GM23248 (cell line): Measurements from ENCODE around the gene FBXO34. TPM values are rescaled to one million over a fixed set of nuclear protein-coding genes. Genes with fewer than 3 reads are reported as not detected.
"Not testable (repeated sequence)": the region's sequence is repeated elsewhere in the genome, so short reads cannot be mapped to it uniquely, and the experiment has no call there.

Experiments used
- DNase-seq: peaks from one replicate; pipeline ENCODE4 v3.0.0-alpha.2; 2015
- H2AFZ ChIP-seq: fragments of 200-600 bp; sonication (generic); 2 replicates; pipeline ENCODE4 v1.6.1; 2016; ENCODE audit warnings: antibody characterized with exemption
- H3F3A ChIP-seq: fragments of 200-600 bp; sonication (generic); 2 replicates; pipeline ENCODE4 v1.6.1; 2016; ENCODE audit warnings: mild to moderate bottlenecking, antibody characterized with exemption, mixed run types; ENCODE audit not compliant: insufficient read depth
- H3K27ac ChIP-seq: fragments of 200-600 bp; sonication (generic); 2 replicates; pipeline ENCODE4 v1.5.1; 2016; ENCODE audit warnings: mild to moderate bottlenecking
- H3K27me3 ChIP-seq: fragments of 200-600 bp; sonication (generic); replicated peaks from 2 replicates; pipeline ENCODE4 v1.6.1; 2016; ENCODE audit warnings: mild to moderate bottlenecking; ENCODE audit not compliant: insufficient read depth
- H3K36me3 ChIP-seq: fragments of 200-600 bp; sonication (generic); 2 replicates; pipeline ENCODE4 v1.6.1; 2016; ENCODE audit warnings: low read depth, mild to moderate bottlenecking
- H3K4me1 ChIP-seq: fragments of 200-600 bp; sonication (generic); 2 replicates; pipeline ENCODE4 v1.6.1; 2016; ENCODE audit warnings: mild to moderate bottlenecking; ENCODE audit not compliant: insufficient read depth
- H3K4me2 ChIP-seq: fragments of 200-600 bp; sonication (generic); one replicate; pipeline ENCODE4 v1.6.1; 2016; ENCODE audit warnings: mild to moderate bottlenecking; ENCODE audit not compliant: unreplicated experiment
- H3K4me3 ChIP-seq: fragments of 200-600 bp; sonication (generic); 2 replicates; pipeline ENCODE4 v1.5.1; 2016; ENCODE audit warnings: mild to moderate bottlenecking
- H3K79me2 ChIP-seq: fragments of 200-600 bp; sonication (generic); 2 replicates; pipeline ENCODE4 v1.6.1; 2016; ENCODE audit warnings: mild to moderate bottlenecking; ENCODE audit not compliant: insufficient read depth
- H3K9ac ChIP-seq: fragments of 200-600 bp; sonication (generic); 2 replicates; pipeline ENCODE4 v1.6.1; 2016; ENCODE audit warnings: mild to moderate bottlenecking
- H3K9me2 ChIP-seq: fragments of 200-600 bp; sonication (generic); 2 replicates; pipeline ENCODE4 v1.6.1; 2016; ENCODE audit warnings: mixed run types, mild to moderate bottlenecking, moderate library complexity; ENCODE audit not compliant: insufficient read depth
- H3K9me3 ChIP-seq: fragments of 200-600 bp; sonication (generic); one replicate; pipeline ENCODE4 v1.6.1; 2017; ENCODE audit warnings: low read depth
- H4K20me1 ChIP-seq: fragments of 200-600 bp; sonication (generic); 2 replicates; pipeline ENCODE4 v1.6.0; 2016; ENCODE audit not compliant: insufficient read depth
- EZH2 ChIP-seq: fragments of 200-600 bp; sonication (generic); IDR thresholded peaks from 2 replicates; pipeline ENCODE4 v1.6.1; 2018; ENCODE audit warnings: antibody characterized with exemption, mild to moderate bottlenecking; ENCODE audit not compliant: insufficient read depth, poor library complexity, severe bottlenecking
- EZH2phosphoT487 ChIP-seq: fragments of 200-600 bp; sonication (generic); IDR thresholded peaks from 2 replicates; pipeline ENCODE4 v1.6.1; 2018; ENCODE audit warnings: antibody characterized with exemption, moderate library complexity, mild to moderate bottlenecking, low read depth; ENCODE audit not compliant: insufficient read depth
- WGBS, 2 experiments: methylation state at CpG; one replicate each; pipeline ENCODE4 v1.1.6; 2015 to 2017; ENCODE audit warnings: low lambda C conversion rate in 2 of 2, low coverage in 1 of 2; ENCODE audit errors: missing lambda C conversion rate in 2 of 2; 5-methylcytosine and 5-hydroxymethylcytosine counted together
- in situ Hi-C: fragments of 300-500 bp; cut with MboI; formaldehyde crosslinking; loops from 2 replicates; pipeline ENCODE4 v1.15.0; 2020
- polyA plus RNA-seq: library from polyadenylated mRNA; unstranded; fragments of >200 nt; fragmentation: Nextera tagmentation; extraction: Ambion mirVana; gene quantifications from 2 replicates; pipeline ENCODE4 v1.2.1, GENCODE V29; 2016
- total RNA-seq: library from RNA; depleted of rRNA; stranded (reverse); fragments of >200 nt; shearing (Covaris generic); gene quantifications from 2 replicates; pipeline ENCODE4 v1.2.3, GENCODE V29; 2014

The FBXO34 gene
- total and polyA plus RNA-seq, 2 experiments from 2014 or later, result 10.2 to 10.5 TPM

DNA sequence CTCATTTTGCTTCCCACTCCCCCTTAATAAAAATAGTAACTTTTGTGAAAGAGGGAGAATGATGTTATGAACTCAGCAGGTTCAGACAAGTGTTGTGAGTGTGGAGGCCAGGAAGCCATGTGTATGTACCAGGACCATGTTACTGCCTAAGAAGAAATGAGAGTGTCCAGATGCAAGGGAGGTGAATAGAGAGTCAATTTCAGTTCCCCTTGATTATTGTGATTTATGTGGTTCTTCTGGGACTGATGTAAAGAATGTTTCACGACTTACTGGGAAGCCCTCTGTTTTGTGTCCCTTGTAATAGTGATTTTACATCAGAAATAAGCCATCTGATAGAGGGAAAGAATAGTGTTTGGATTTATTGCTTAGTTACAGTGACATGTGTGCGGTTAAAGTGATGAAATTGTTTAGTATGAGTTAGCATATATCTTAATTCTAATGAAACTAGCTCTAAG lies 32.5 kb downstream of the FBXO34 start:
- peaks cover 91% of the 10 kb centered on the region for H3K79me2 ChIP-seq

GRCh38 chr14:55306938-55307589 lies 35.8 kb downstream of the FBXO34 start:
- 0 out of 2 replicates have a peak, but pooled peaks cover 7% of the 10 kb centered on the region for H3F3A ChIP-seq
- no peak for TF ChIP-seq EZH2phosphoT487
- no peak for TF ChIP-seq EZH2
- H3K27ac ChIP-seq, result no peak overlapping the region
- no peaks in the 10 kb centered on the region for H3K9me2 ChIP-seq
- H4K20me1 ChIP-seq, result peaks cover 8% of the 10 kb centered on the region; the same call in 1 of the 2 replicates
- no peak overlapping the region for H3K4me3 ChIP-seq
- peaks cover 6% of the 10 kb centered on the region for H3K4me1 ChIP-seq
- WGBS, 2 experiments, result 91% methylated on average over 5 of the region's 5 CpGs
- no peak overlapping the region for H3K9ac ChIP-seq
- H3K4me2 ChIP-seq, result no peak overlapping the region
- H3K36me3 ChIP-seq, result no peaks in the 10 kb centered on the region
- H3K9me3 ChIP-seq, result no peaks in the 10 kb centered on the region
- no peak overlapping the region for H2AFZ ChIP-seq
- DNase-seq, result no peak
- in situ Hi-C loops, result no loop called here
- H3K27me3 ChIP-seq, result no peaks in the 10 kb centered on the region
- peaks cover 91% of the 10 kb centered on the region for H3K79me2 ChIP-seq

More for the DNA sequence above, 32.5 kb downstream of the FBXO34 start:
- no peak overlapping the region for H3K4me3 ChIP-seq
- peaks cover 4% of the 10 kb centered on the region; the same call in 1 of the 2 replicates for H4K20me1 ChIP-seq
- H3K9me2 ChIP-seq, result no peaks in the 10 kb centered on the region
- no peak overlapping the region for H3K27ac ChIP-seq
- H3K4me2 ChIP-seq, result no peak overlapping the region
- H3K9ac ChIP-seq, result no peak overlapping the region
- WGBS, 2 experiments, result 22 to 38% methylated on average over 2 of the region's 2 CpGs
- in situ Hi-C loops, result no loop called here
- H3F3A ChIP-seq, result no peaks in the 10 kb centered on the region
- no peaks in the 10 kb centered on the region for H3K9me3 ChIP-seq
- H3K36me3 ChIP-seq, result no peaks in the 10 kb centered on the region
- TF ChIP-seq EZH2 (no peak), EZH2phosphoT487 (no peak)
- DNase-seq, result no peak
- peaks cover 7% of the 10 kb centered on the region; the same call in 1 of the 2 replicates for H3K4me1 ChIP-seq
- no peak overlapping the region for H2AFZ ChIP-seq
- H3K27me3 ChIP-seq, result no peaks in the 10 kb centered on the region

- Histone ChIP-seq H4K20me1 (peaks cover 8% of the 10 kb centered on the region; the same call in 1 of the 2 replicates), H3K4me2 (no peak overlapping the region), H3K4me3 (no peak overlapping the region), H2AFZ (no peak overlapping the region), H3K79me2 (peaks cover 84% of the 10 kb centered on the region), H3K36me3 (no peaks in the 10 kb centered on the region), H3K9me2 (no peaks in the 10 kb centered on the region), H3K27me3 (no peaks in the 10 kb centered on the region), H3K27ac (no peak overlapping the region), H3K4me1 (peaks cover 6% of the 10 kb centered on the region), H3K9ac (no peak overlapping the region), H3K9me3 (no peaks in the 10 kb centered on the region), H3F3A (0 out of 2 replicates have a peak, but pooled peaks cover 7% of the 10 kb centered on the region)
- in situ Hi-C loops, result no loop called here
- no peak for DNase-seq
- WGBS, 2 experiments, result 72 to 83% methylated on average over 2 of the region's 2 CpGs
- TF ChIP-seq EZH2 (no peak), EZH2phosphoT487 (no peak)
Measured at GRCh38 chr14:55309154-55309553, 37.9 kb downstream of the FBXO34 start.

DNA sequence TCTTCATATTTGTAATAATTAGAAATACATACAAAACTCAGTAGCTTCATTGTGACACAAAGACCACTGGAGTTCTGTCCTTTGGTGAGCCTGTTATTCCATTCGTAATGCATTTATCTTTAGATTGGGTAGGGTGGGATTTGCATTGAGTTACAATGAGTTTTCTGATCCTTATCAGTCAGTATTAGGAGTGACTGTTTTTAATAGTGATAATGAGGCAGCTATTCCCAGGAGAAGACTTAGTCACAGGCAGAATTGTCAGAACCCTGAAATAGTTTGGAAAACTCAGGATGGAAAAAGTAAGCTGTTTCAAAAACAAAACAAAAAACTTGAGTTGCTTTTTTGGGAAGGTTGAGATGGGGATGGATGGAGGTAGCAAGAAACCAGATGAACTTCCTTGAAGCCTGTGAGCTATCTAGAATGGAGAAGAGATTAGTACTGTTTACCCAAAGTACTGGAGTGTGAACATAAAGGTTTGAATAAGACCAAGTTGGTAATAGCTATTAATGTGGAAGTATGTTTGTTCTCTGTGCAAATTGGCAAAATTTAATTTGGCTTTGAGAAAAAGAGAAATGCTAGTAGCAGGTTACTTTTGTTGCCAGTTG lies 38.6 kb downstream of the FBXO34 start:
- TF ChIP-seq EZH2 (no peak), EZH2phosphoT487 (no peak)
- Histone ChIP-seq H3K4me1 (peaks cover 6% of the 10 kb centered on the region), H3K4me3 (no peak overlapping the region), H3K36me3 (no peaks in the 10 kb centered on the region), H3K9me3 (no peaks in the 10 kb centered on the region), H3K9me2 (no peaks in the 10 kb centered on the region), H2AFZ (no peak overlapping the region), H3K9ac (no peak overlapping the region), H3K4me2 (peak overlapping the region; percentile 23), H3K27me3 (no peaks in the 10 kb centered on the region), H3K79me2 (peaks cover 80% of the 10 kb centered on the region), H3K27ac (no peak overlapping the region), H3F3A (0 out of 2 replicates have a peak, but pooled peaks cover 7% of the 10 kb centered on the region), H4K20me1 (peaks cover 8% of the 10 kb centered on the region; the same call in 1 of the 2 replicates)
- 93 to 96% methylated on average over 1 of the region's 1 CpG for WGBS, 2 experiments
- in situ Hi-C loops, result no loop called here
- DNase-seq, result peak; percentile 19

- H3K4me1 ChIP-seq, H2AFZ ChIP-seq, H3K4me2 ChIP-seq, H3K9me2 ChIP-seq, H3K9ac ChIP-seq, H4K20me1 ChIP-seq, in situ Hi-C loops, H3K27me3 ChIP-seq, DNase-seq, H3K27ac ChIP-seq, H3K9me3 ChIP-seq, H3F3A ChIP-seq, H3K4me3 ChIP-seq, H3K36me3 ChIP-seq: not testable (repeated sequence)
- H3K79me2 ChIP-seq, result peaks cover 80% of the 10 kb centered on the region
- 97 to 100% methylated on average over 5 of the region's 5 CpGs for WGBS, 2 experiments
Measured at GRCh38 chr14:55312379-55313030, 41.3 kb downstream of the FBXO34 start.
